IMR-90 (cell line): ENCODE measurements around the gene GPR15LG. TPM values are rescaled to one million over a fixed set of nuclear protein-coding genes. Genes with fewer than 3 reads are reported as not detected.

ENCODE experiments used
- ATAC-seq: fragments of 200-7000 bp; cut with Tn5 transposase; 2 replicates; pipeline ENCODE4 v1.9.1; 2020; ENCODE audit warnings: low read depth, mild to moderate bottlenecking, moderate library complexity
- BruUV-seq: library from RNA; stranded (reverse); fragments of 400-500 nt; replicated peaks from 2 replicates; lab custom pipeline; 2021; lab: Mats Ljungman, UMichigan
- CTCF ChIA-PET: fragments of 300-600 bp; formaldehyde crosslinking; extraction: SDS; loops from one replicate; lab custom pipeline; 2021; ENCODE audit warnings: antibody characterized with exemption; lab: Yijun Ruan, JAX
- POLR2A ChIA-PET: fragments of 300-600 bp; sonication (Branson Sonifier 250); formaldehyde crosslinking; loops from one replicate; lab custom pipeline; 2022; ENCODE audit warnings: antibody characterized with exemption; ENCODE audit not compliant: unreplicated experiment; lab: Charles Lee
- DNase-seq: peaks from one replicate; pipeline ENCODE4 v3.0.0; 2013
- H2AFZ ChIP-seq: replicated peaks from 2 replicates; pipeline ENCODE3; 2013; ENCODE audit warnings: low read length, mild to moderate bottlenecking; ENCODE audit not compliant: poor library complexity
- H2AK5ac ChIP-seq: 2 replicates; pipeline ENCODE4 v1.6.1; 2013; ENCODE audit warnings: low read depth, low read length, inconsistent platforms
- H2AK9ac ChIP-seq: replicated peaks from 2 replicates; pipeline ENCODE3; 2013; ENCODE audit warnings: mild to moderate bottlenecking, low read depth, low read length, moderate library complexity; ENCODE audit not compliant: poor library complexity
- H2BK120ac ChIP-seq: 2 replicates; pipeline ENCODE4 v1.6.1; 2013; ENCODE audit warnings: low read depth, low read length, inconsistent platforms
- H2BK15ac ChIP-seq: 3 replicates; pipeline ENCODE4 v1.6.1; 2013; ENCODE audit warnings: low read depth, low read length, inconsistent platforms
- H2BK20ac ChIP-seq: 2 replicates; pipeline ENCODE4 v1.6.1; 2013; ENCODE audit warnings: low read depth, mild to moderate bottlenecking, inconsistent platforms, low read length, moderate library complexity
- H2BK5ac ChIP-seq: 2 replicates; pipeline ENCODE4 v1.6.1; 2013; ENCODE audit warnings: mild to moderate bottlenecking, low read depth, low read length, inconsistent platforms; ENCODE audit not compliant: poor library complexity, severe bottlenecking
- H3K14ac ChIP-seq: replicated peaks from 2 replicates; pipeline ENCODE4 v1.6.1; 2013; ENCODE audit warnings: low read depth, low read length, inconsistent platforms
- H3K18ac ChIP-seq: 2 replicates; pipeline ENCODE4 v1.6.1; 2013; ENCODE audit warnings: low read depth, low read length, control low read depth
- H3K23ac ChIP-seq: 2 replicates; pipeline ENCODE4 v1.6.1; 2013; ENCODE audit warnings: low read depth, low read length, inconsistent platforms
- H3K27ac ChIP-seq: 2 replicates; pipeline ENCODE4 v1.5.1; 2013; ENCODE audit warnings: mild to moderate bottlenecking, control low read depth, low read length; ENCODE audit not compliant: insufficient read depth
- H3K27me3 ChIP-seq: 2 replicates; pipeline ENCODE4 v1.6.1; 2013; ENCODE audit warnings: low read length; ENCODE audit not compliant: control insufficient read depth, insufficient read depth
- H3K36me3 ChIP-seq: 2 replicates; pipeline ENCODE4 v1.6.1; 2013; ENCODE audit warnings: low read length, mixed read lengths; ENCODE audit not compliant: control insufficient read depth, insufficient read depth
- H3K4ac ChIP-seq: 2 replicates; pipeline ENCODE4 v1.6.1; 2013; ENCODE audit warnings: low read depth, low read length, inconsistent platforms
- H3K4me1 ChIP-seq: 2 replicates; pipeline ENCODE4 v1.6.1; 2013; ENCODE audit warnings: low read length, mixed read lengths; ENCODE audit not compliant: control insufficient read depth, insufficient read depth
- H3K4me2 ChIP-seq: 2 replicates; pipeline ENCODE4 v1.6.1; 2013; ENCODE audit warnings: low read depth, mild to moderate bottlenecking, control low read depth, low read length, moderate library complexity
- H3K4me3 ChIP-seq: 2 replicates; pipeline ENCODE4 v1.5.1; 2013; ENCODE audit warnings: low read depth, mild to moderate bottlenecking, control low read depth, low read length, moderate library complexity; ENCODE audit not compliant: insufficient read depth
- H3K56ac ChIP-seq: 2 replicates; pipeline ENCODE4 v1.6.1; 2013; ENCODE audit warnings: low read length, inconsistent platforms; ENCODE audit not compliant: insufficient read depth; ENCODE audit errors: extremely low read depth
- H3K79me1 ChIP-seq, 2 experiments: 2 replicates each; pipeline ENCODE4 v1.6.1; 2013; ENCODE audit warnings: low read length in 2 of 2, inconsistent platforms in 1 of 2, low read depth in 1 of 2
- H3K9ac ChIP-seq: 2 replicates; pipeline ENCODE4 v1.6.1; 2013; ENCODE audit warnings: low read depth, low read length, control low read depth
- H3K9me1 ChIP-seq: 2 replicates; pipeline ENCODE4 v1.6.1; 2013; ENCODE audit warnings: low read length, inconsistent platforms; ENCODE audit not compliant: insufficient read depth
- H3K9me3 ChIP-seq: 2 replicates; pipeline ENCODE4 v1.6.1; 2013; ENCODE audit warnings: low read length; ENCODE audit not compliant: control insufficient read depth, insufficient read depth
- H4K20me1 ChIP-seq: 2 replicates; pipeline ENCODE4 v1.6.1; 2013; ENCODE audit warnings: low read length, inconsistent platforms; ENCODE audit not compliant: insufficient read depth
- H4K5ac ChIP-seq: 2 replicates; pipeline ENCODE4 v1.6.1; 2013; ENCODE audit warnings: mild to moderate bottlenecking, low read depth, low read length, control low read depth
- H4K8ac ChIP-seq, 2 experiments: 2 replicates each; pipeline ENCODE4 v1.6.1; 2013; ENCODE audit warnings: low read depth in 2 of 2, low read length in 2 of 2, control low read depth in 1 of 2, inconsistent platforms in 1 of 2
- H4K91ac ChIP-seq: 2 replicates; pipeline ENCODE4 v1.6.1; 2013; ENCODE audit warnings: low read depth, low read length, inconsistent platforms; ENCODE audit not compliant: insufficient read depth
- CEBPB ChIP-seq: IDR thresholded peaks from 2 replicates; pipeline ENCODE4 v1.6.1; 2012; ENCODE audit warnings: low read depth, low read length, improper control_type of control experiment
- FOS ChIP-seq: fragments of 150-350 bp; IDR thresholded peaks from 2 replicates; pipeline ENCODE4 v1.6.1; 2016; ENCODE audit warnings: low read depth, low read length
- MAFK ChIP-seq: IDR thresholded peaks from 2 replicates; pipeline ENCODE4 v1.6.1; 2012; ENCODE audit warnings: low read depth, low read length, improper control_type of control experiment
- WGBS, 2 experiments: methylation state at CpG; one replicate each; pipeline versions ENCODE4 v1.1.5 to v1.1.7; 2013; ENCODE audit warnings: missing lambda C conversion rate in 2 of 2; ENCODE audit not compliant: insufficient read length in 1 of 2; ENCODE audit errors: extremely low coverage in 2 of 2; 5-methylcytosine and 5-hydroxymethylcytosine counted together
- dilution Hi-C: fragments of 300-500 bp; cut with HindIII; formaldehyde crosslinking; loops from one replicate; pipeline ENCODE4 v1.14.3; 2018; ENCODE audit warnings: low sequenced_read_pairs; ENCODE audit not compliant: unreplicated experiment
- in situ Hi-C: fragments of 300-500 bp; cut with MboI; formaldehyde crosslinking; loops from 3 replicates; pipeline ENCODE4 v1.14.3; 2019; ENCODE audit warnings: low sequenced_read_pairs, inconsistent platforms, mixed read lengths
- intact Hi-C: fragments of 100-400 bp; cut with micrococcal nuclease; formaldehyde crosslinking; loops from 2 replicates; pipeline ENCODE4 v1.10.0; 2022
- polyA plus RNA-seq, 3 experiments: library from polyadenylated mRNA; depleted of rRNA; stranded (reverse); fragments of >200 nt; gene quantifications; 2 replicates each; pipeline ENCODE4 v1.2.3, GENCODE V29; 2012; ENCODE audit warnings: low replicate concordance in 1 of 3
- total RNA-seq: library from RNA; depleted of rRNA; stranded (reverse); fragments of >200 nt; gene quantifications from 2 replicates; pipeline ENCODE4 v1.2.3, GENCODE V29; 2012
- TF ChIP-seq, protein P1 (sequence below): fragments of 150-350 bp; IDR thresholded peaks from 2 replicates; pipeline ENCODE4 v1.6.1; 2017; ENCODE audit warnings: mild to moderate bottlenecking, antibody characterized with exemption, low read length, low read depth
- TF ChIP-seq, protein P2 (sequence below): conservative IDR thresholded peaks from 2 replicates; pipeline ENCODE4 v1.5.1; 2012; ENCODE audit warnings: mild to moderate bottlenecking, low read depth, low read length, improper control_type of control experiment

Gene GPR15LG
- total and polyA plus RNA-seq, 2 of the 4 experiments (the other 2 are of a cell fraction): not detected

DNA sequence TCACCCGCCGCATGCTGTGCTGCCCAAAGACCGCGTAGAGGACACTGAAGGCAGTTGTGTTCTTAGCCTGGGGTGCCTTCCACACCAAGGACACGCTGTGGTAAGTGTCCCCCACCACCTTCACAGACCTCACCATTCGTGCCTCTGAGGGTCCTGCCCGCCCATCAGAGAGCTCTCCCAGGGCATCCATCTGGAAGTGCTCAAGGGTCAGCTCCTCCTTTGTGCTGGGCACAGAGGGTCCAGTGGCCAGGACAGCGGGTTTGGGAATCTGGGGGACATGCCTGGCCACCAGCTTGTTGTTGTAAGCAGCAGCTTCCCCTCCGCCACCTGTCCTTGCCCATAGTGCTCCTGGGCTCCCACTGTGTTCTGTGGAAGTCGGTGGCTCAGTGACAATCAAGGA, 58.8 kb downstream of the GPR15LG start:
- no peaks in the 10 kb centered on the region for H3K9me1 ChIP-seq
- no peaks in the 10 kb centered on the region for H3K4me1 ChIP-seq
- H4K8ac ChIP-seq: no peak overlapping the region
- no peak overlapping the region for H2BK5ac ChIP-seq
- no TSS peak for BruUV-seq
- no peaks in the 10 kb centered on the region for H3K9me3 ChIP-seq
- H3K23ac ChIP-seq: no peak overlapping the region
- TF ChIP-seq, protein P1, sequence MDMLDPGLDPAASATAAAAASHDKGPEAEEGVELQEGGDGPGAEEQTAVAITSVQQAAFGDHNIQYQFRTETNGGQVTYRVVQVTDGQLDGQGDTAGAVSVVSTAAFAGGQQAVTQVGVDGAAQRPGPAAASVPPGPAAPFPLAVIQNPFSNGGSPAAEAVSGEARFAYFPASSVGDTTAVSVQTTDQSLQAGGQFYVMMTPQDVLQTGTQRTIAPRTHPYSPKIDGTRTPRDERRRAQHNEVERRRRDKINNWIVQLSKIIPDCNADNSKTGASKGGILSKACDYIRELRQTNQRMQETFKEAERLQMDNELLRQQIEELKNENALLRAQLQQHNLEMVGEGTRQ: no peak
- no peak for TF ChIP-seq MAFK
- TF ChIP-seq CEBPB: no peak
- TF ChIP-seq FOS: no peak
- TF ChIP-seq, protein P2, sequence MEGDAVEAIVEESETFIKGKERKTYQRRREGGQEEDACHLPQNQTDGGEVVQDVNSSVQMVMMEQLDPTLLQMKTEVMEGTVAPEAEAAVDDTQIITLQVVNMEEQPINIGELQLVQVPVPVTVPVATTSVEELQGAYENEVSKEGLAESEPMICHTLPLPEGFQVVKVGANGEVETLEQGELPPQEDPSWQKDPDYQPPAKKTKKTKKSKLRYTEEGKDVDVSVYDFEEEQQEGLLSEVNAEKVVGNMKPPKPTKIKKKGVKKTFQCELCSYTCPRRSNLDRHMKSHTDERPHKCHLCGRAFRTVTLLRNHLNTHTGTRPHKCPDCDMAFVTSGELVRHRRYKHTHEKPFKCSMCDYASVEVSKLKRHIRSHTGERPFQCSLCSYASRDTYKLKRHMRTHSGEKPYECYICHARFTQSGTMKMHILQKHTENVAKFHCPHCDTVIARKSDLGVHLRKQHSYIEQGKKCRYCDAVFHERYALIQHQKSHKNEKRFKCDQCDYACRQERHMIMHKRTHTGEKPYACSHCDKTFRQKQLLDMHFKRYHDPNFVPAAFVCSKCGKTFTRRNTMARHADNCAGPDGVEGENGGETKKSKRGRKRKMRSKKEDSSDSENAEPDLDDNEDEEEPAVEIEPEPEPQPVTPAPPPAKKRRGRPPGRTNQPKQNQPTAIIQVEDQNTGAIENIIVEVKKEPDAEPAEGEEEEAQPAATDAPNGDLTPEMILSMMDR: no peak
- no peaks in the 10 kb centered on the region for H3K79me1 ChIP-seq
- no peak overlapping the region for H3K4me3 ChIP-seq
- no peaks in the 10 kb centered on the region for H3K36me3 ChIP-seq
- H4K91ac ChIP-seq: no peak overlapping the region
- H3K27me3 ChIP-seq: peaks cover 11% of the 10 kb centered on the region; the same call in 1 of the 2 replicates
- in situ Hi-C loops (no loop called here), dilution Hi-C loops (no loop called here), intact Hi-C loops (no loop called here)
- no peak overlapping the region for H2BK120ac ChIP-seq
- no peak overlapping the region for H2AFZ ChIP-seq
- ChIA-PET POLR2A (no interaction called here), CTCF (no interaction called here)
- H3K18ac ChIP-seq: no peak overlapping the region
- ATAC-seq: no peak
- no peak overlapping the region for H3K4me2 ChIP-seq
- no peak overlapping the region for H2AK9ac ChIP-seq
- H3K56ac ChIP-seq: no peak overlapping the region
- H2AK5ac ChIP-seq: no peak overlapping the region
- H3K9ac ChIP-seq: no peak overlapping the region
- no peak overlapping the region for H3K14ac ChIP-seq
- H3K4ac ChIP-seq: no peak overlapping the region
- H4K5ac ChIP-seq: no peak overlapping the region
- no peak overlapping the region for H2BK20ac ChIP-seq
- H3K27ac ChIP-seq: no peak overlapping the region
- H2BK15ac ChIP-seq: no peak overlapping the region
- no peak for DNase-seq
- whole genome bisulfite sequencing, 2 experiments: 83% methylated on average over 4 of the region's 10 CpGs; no CpG with 5 or more reads in 1 of the 2 experiments
- no peaks in the 10 kb centered on the region; the same call in 1 of the 2 replicates for H4K20me1 ChIP-seq
